GM19351 (cell line): ENCODE measurements around the gene CD38.
"Not testable (repeated sequence)": the region's sequence is repeated elsewhere in the genome, so short reads cannot be mapped to it uniquely, and the experiment has no call there.

Source experiments
- ATAC-seq: cut with Tn5 transposase; IDR thresholded peaks from one replicate; pipeline ENCODE4 v1.9.1; 2021; ENCODE audit warnings: mild to moderate bottlenecking, moderate library complexity; ENCODE audit not compliant: unreplicated experiment

The CD38 gene

GRCh38 chr4:15861198-15861597 lies 83.1 kb downstream of the CD38 start:
- not testable (repeated sequence) for ATAC-seq

- ATAC-seq, result no peak
These were observed 86.8 kb downstream of the CD38 start for GRCh38 chr4:15864651-15865566.

- no peak for ATAC-seq
These were observed 90.0 kb downstream of the CD38 start for GRCh38 chr4:15868111-15868510.

- ATAC-seq, result no peak
These were observed 90.8 kb downstream of the CD38 start for GRCh38 chr4:15868826-15869413.

- no peak for ATAC-seq
These were observed 92.0 kb downstream of the CD38 start for GRCh38 chr4:15870079-15870478.

GRCh38 chr4:15870921-15871664 lies 93.0 kb downstream of the CD38 start:
- ATAC-seq, result no peak

- ATAC-seq, result no peak
These were observed 95.0 kb downstream of the CD38 start for GRCh38 chr4:15873117-15873516.

- no peak for ATAC-seq
These were observed 96.5 kb downstream of the CD38 start for GRCh38 chr4:15874671-15875070.

- ATAC-seq, result no peak
These were observed 97.7 kb downstream of the CD38 start for GRCh38 chr4:15875663-15876460.

GRCh38 chr4:15878011-15878410 lies 99.9 kb downstream of the CD38 start:
- ATAC-seq, result no peak

- no peak for ATAC-seq
These were observed 103.7 kb downstream of the CD38 start for GRCh38 chr4:15881820-15882219.

- ATAC-seq, result peak; percentile 98
These were observed 104.6 kb downstream of the CD38 start for GRCh38 chr4:15882675-15883086.

- no peak for ATAC-seq
These were observed 105.6 kb downstream of the CD38 start for GRCh38 chr4:15883610-15884243.

GRCh38 chr4:15884666-15885065 lies 106.5 kb downstream of the CD38 start:
- ATAC-seq, result no peak

GRCh38 chr4:15885422-15885821 lies 107.3 kb downstream of the CD38 start:
- ATAC-seq, result no peak

- no peak for ATAC-seq
These were observed 110.4 kb downstream of the CD38 start for GRCh38 chr4:15888515-15888914.

GRCh38 chr4:15890246-15890829 lies 112.2 kb downstream of the CD38 start:
- peak; percentile 54 for ATAC-seq

GRCh38 chr4:15891312-15891711 lies 113.2 kb downstream of the CD38 start:
- peak; percentile 63 for ATAC-seq

GRCh38 chr4:15893962-15894361 lies 115.8 kb downstream of the CD38 start:
- ATAC-seq, result no peak

GRCh38 chr4:15894393-15894792 lies 116.3 kb downstream of the CD38 start:
- ATAC-seq, result no peak
